Neural cell (in vitro differentiated cells): ENCODE results near the gene GNA15. TPM values are rescaled to one million over a fixed set of nuclear protein-coding genes. Genes with fewer than 3 reads are reported as not detected.

Experiments
- H2AFZ ChIP-seq: fragments of 200-600, 300-800 bp; sonication (generic), shearing (Covaris generic); 2 replicates; pipeline ENCODE4 v1.6.0; 2014; ENCODE audit warnings: low read depth, mild to moderate bottlenecking, antibody characterized with exemption, low read length, moderate library complexity
- H3F3A ChIP-seq: fragments of 200-600 bp; shearing (Covaris generic); 2 replicates; pipeline ENCODE4 v1.6.1; 2016; ENCODE audit warnings: mild to moderate bottlenecking, moderate library complexity, mixed read lengths, antibody characterized with exemption, low read length; ENCODE audit not compliant: insufficient read depth, poor library complexity, severe bottlenecking
- H3K27ac ChIP-seq: fragments of 200-600, 300-800 bp; sonication (generic), shearing (Covaris generic); 2 replicates; pipeline ENCODE4 v1.5.1; 2014; ENCODE audit warnings: mild to moderate bottlenecking, low read length, moderate library complexity
- H3K27me3 ChIP-seq: fragments of 300-800, 200-600 bp; sonication (generic), shearing (Covaris generic); 2 replicates; pipeline ENCODE4 v1.6.0; 2014; ENCODE audit warnings: mild to moderate bottlenecking, low read depth, low read length, moderate library complexity; ENCODE audit not compliant: insufficient read depth
- H3K36me3 ChIP-seq: fragments of 300-800, 200-600 bp; sonication (generic), shearing (Covaris generic); 2 replicates; pipeline ENCODE4 v1.5.1; 2014; ENCODE audit warnings: mild to moderate bottlenecking, antibody characterized with exemption, low read length, moderate library complexity; ENCODE audit not compliant: insufficient read depth
- H3K4me2 ChIP-seq: fragments of 300-800, 200-600 bp; sonication (generic), shearing (Covaris generic); 2 replicates; pipeline ENCODE4 v1.6.0; 2014; ENCODE audit warnings: mild to moderate bottlenecking, low read length
- H3K4me3 ChIP-seq: fragments of 300-800, 200-600 bp; sonication (generic), shearing (Covaris generic); 2 replicates; pipeline ENCODE4 v1.5.1; 2014; ENCODE audit warnings: mild to moderate bottlenecking, low read length, moderate library complexity
- H3K79me2 ChIP-seq: fragments of 200-600 bp; shearing (Covaris generic); replicated peaks from 2 replicates; pipeline ENCODE4 v1.6.0; 2014; ENCODE audit warnings: mild to moderate bottlenecking, low read length, moderate library complexity; ENCODE audit not compliant: insufficient read depth
- H3K9ac ChIP-seq: fragments of 300-800, 200-600 bp; sonication (generic), shearing (Covaris generic); 2 replicates; pipeline ENCODE4 v1.6.1; 2016; ENCODE audit warnings: mild to moderate bottlenecking, low read length, mixed read lengths
- H3K9me2 ChIP-seq: fragments of 200-600 bp; shearing (Covaris generic); 2 replicates; pipeline ENCODE4 v1.6.1; 2016; ENCODE audit warnings: mild to moderate bottlenecking, low read length, mixed read lengths; ENCODE audit not compliant: insufficient read depth
- H3K9me3 ChIP-seq: fragments of 200-600, 300-800 bp; sonication (generic), shearing (Covaris generic); 2 replicates; pipeline ENCODE4 v1.6.1; 2016; ENCODE audit warnings: mild to moderate bottlenecking, mixed run types, low read length, moderate library complexity, mixed read lengths
- H4K20me1 ChIP-seq: fragments of 200-600 bp; shearing (Covaris generic); 2 replicates; pipeline ENCODE4 v1.6.1; 2016; ENCODE audit warnings: mild to moderate bottlenecking, mixed run types; ENCODE audit not compliant: insufficient read depth
- CTCF ChIP-seq: fragments of 450-650 bp; IDR thresholded peaks from 2 replicates; pipeline ENCODE4 v1.5.1; 2014; ENCODE audit warnings: antibody characterized with exemption, mild to moderate bottlenecking, moderate library complexity; ENCODE audit not compliant: poor library complexity, severe bottlenecking
- EP300 ChIP-seq: fragments of 450-650 bp; conservative IDR thresholded peaks from 2 replicates; pipeline ENCODE4 v1.6.1; 2014; ENCODE audit warnings: antibody characterized with exemption, mild to moderate bottlenecking, moderate library complexity; ENCODE audit not compliant: poor library complexity, severe bottlenecking
- EZH2 ChIP-seq: fragments of 200-600, 300-800 bp; shearing (Covaris generic), sonication (generic); IDR thresholded peaks from 2 replicates; pipeline ENCODE4 v1.6.1; 2014; ENCODE audit warnings: antibody characterized with exemption, low read length, borderline replicate concordance, mild to moderate bottlenecking; ENCODE audit not compliant: insufficient read depth, poor library complexity, severe bottlenecking
- MXI1 ChIP-seq: fragments of 450-650 bp; conservative IDR thresholded peaks from 2 replicates; pipeline ENCODE4 v1.6.1; 2014; ENCODE audit warnings: antibody characterized with exemption, mild to moderate bottlenecking; ENCODE audit not compliant: poor library complexity, severe bottlenecking
- REST ChIP-seq: IDR thresholded peaks from 2 replicates; pipeline ENCODE4 v1.6.1; 2012; ENCODE audit warnings: borderline replicate concordance
- SMC3 ChIP-seq: fragments of 450-650 bp; conservative IDR thresholded peaks from 2 replicates; pipeline ENCODE4 v1.6.1; 2014; ENCODE audit warnings: antibody characterized with exemption, mild to moderate bottlenecking, moderate library complexity; ENCODE audit not compliant: poor library complexity
- TAF1 ChIP-seq: IDR thresholded peaks from 2 replicates; pipeline ENCODE4 v1.6.1; 2012; ENCODE audit warnings: low read depth
- polyA plus RNA-seq: library from polyadenylated mRNA; depleted of rRNA; stranded (reverse); fragments of >200 nt; gene quantifications from 2 replicates; pipeline ENCODE4 v1.2.3, GENCODE V29; 2014

Gene GNA15
- polyA plus RNA-seq, 1 donor from 2014 or later: not detected

GRCh38 chr19:3201072-3201700 lies 65.4 kb downstream of the GNA15 start:
- Histone ChIP-seq H3K9me2 (no peaks in the 10 kb centered on the region), H4K20me1 (no peaks in the 10 kb centered on the region)
- TF ChIP-seq EZH2: no peak
- no peak for TF ChIP-seq TAF1
- TF ChIP-seq REST: no peak
- no peak for TF ChIP-seq CTCF

DNA sequence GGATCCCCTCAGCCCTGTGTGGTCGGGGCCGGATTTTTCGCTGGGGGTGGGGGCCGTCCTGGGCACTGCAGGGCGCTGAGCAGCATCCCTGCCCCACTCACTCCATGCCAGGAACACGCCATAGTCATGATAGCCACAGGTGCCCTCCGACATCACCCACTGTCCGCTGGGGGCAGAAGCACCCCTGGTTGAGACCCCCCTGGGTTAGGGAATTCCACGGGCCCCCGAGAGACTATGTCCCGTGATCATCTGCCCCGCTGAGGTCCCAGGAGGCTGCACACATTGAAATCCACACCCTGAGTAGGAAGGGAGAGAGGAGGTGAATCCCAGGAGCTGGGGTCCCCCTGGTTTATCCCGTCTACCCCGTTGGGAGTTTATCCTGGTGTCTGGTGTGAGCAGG lies 66.1 kb downstream of the GNA15 start:
- no peaks in the 10 kb centered on the region for H3K9me3 ChIP-seq
- no peak overlapping the region for H3K9ac ChIP-seq
- no peaks in the 10 kb centered on the region for H3K79me2 ChIP-seq
- no peak overlapping the region for H3K4me2 ChIP-seq
- TF ChIP-seq SMC3 (no peak), TAF1 (no peak), CTCF (no peak), EP300 (no peak), MXI1 (no peak), REST (no peak), EZH2 (no peak)
- H3K27me3 ChIP-seq: no peaks in the 10 kb centered on the region
- no peaks in the 10 kb centered on the region for H3F3A ChIP-seq
- H3K27ac ChIP-seq: no peak overlapping the region
- H3K36me3 ChIP-seq: no peaks in the 10 kb centered on the region
- H3K4me3 ChIP-seq: no peak overlapping the region
- no peaks in the 10 kb centered on the region for H3K9me2 ChIP-seq
- no peak overlapping the region for H2AFZ ChIP-seq
- no peaks in the 10 kb centered on the region for H4K20me1 ChIP-seq

More at GRCh38 chr19:3201072-3201700, 65.4 kb downstream of the GNA15 start:
- H3F3A ChIP-seq: no peaks in the 10 kb centered on the region
- no peak overlapping the region for H2AFZ ChIP-seq
- no peaks in the 10 kb centered on the region for H3K27me3 ChIP-seq
- no peak overlapping the region for H3K4me3 ChIP-seq
- no peak overlapping the region for H3K4me2 ChIP-seq
- H3K9me3 ChIP-seq: no peaks in the 10 kb centered on the region
- no peak overlapping the region for H3K9ac ChIP-seq
- no peaks in the 10 kb centered on the region for H3K79me2 ChIP-seq
- H3K36me3 ChIP-seq: no peaks in the 10 kb centered on the region
- no peak overlapping the region for H3K27ac ChIP-seq
